Tibial nerve (tissue), 4 donors: ENCODE results near the gene SERINC1.

Experiments used
- CTCF ChIP-seq, 5 experiments: fragments of 200-600 bp in 3 of 5; fragments of 450-650 bp in 2 of 5; sonication (generic) in 3 of 5; IDR thresholded peaks; one replicate each; pipeline ENCODE4 v1.5.1; 2016 to 2019; ENCODE audit warnings: antibody characterized with exemption in 5 of 5, mild to moderate bottlenecking in 3 of 5, moderate library complexity in 2 of 5
- EP300 ChIP-seq, 2 donors: sonication (generic); formaldehyde crosslinking; IDR thresholded peaks; one replicate each; pipeline ENCODE4 v1.6.1; 2017; ENCODE audit warnings: antibody characterized with exemption in 2 of 2, mild to moderate bottlenecking in 1 of 2
- POLR2A ChIP-seq, 2 donors: fragments of 450-650 bp; IDR thresholded peaks; one replicate each; pipeline ENCODE4 v1.6.1; 2017; ENCODE audit warnings: antibody characterized with exemption in 2 of 2, mild to moderate bottlenecking in 2 of 2, moderate library complexity in 2 of 2

- no peak for TF ChIP-seq POLR2A (IDR thresholded peaks at IDR 0.05)
- TF ChIP-seq CTCF (IDR thresholded peaks at IDR 0.05), result no peak
- no peak for TF ChIP-seq EP300 (IDR thresholded peaks at IDR 0.05)
Measured at GRCh38 chr6:122407712-122408111, 63.9 kb downstream of the SERINC1 start.
